Motor neuron (in vitro differentiated cells): ENCODE data around the gene RASL11B. TPM values are rescaled to one million over a fixed set of nuclear protein-coding genes. Genes with fewer than 3 reads are reported as not detected.
"Not testable (repeated sequence)": the region's sequence is repeated elsewhere in the genome, so short reads cannot be mapped to it uniquely, and the experiment has no call there.

Experiments
- ATAC-seq, 8 experiments: fragments of 200-7000 bp; cut with Tn5 transposase; replicated peaks in 6 of 8; 2 replicates each; pipeline ENCODE4 v1.8.0; 2021; ENCODE audit warnings: mild to moderate bottlenecking in 8 of 8, moderate library complexity in 8 of 8
- H3K27ac ChIP-seq, 2 donors: fragments of 250-450 bp; sonication (Bioruptor Pico); 2 replicates each; pipeline ENCODE4 v1.9.0; 2021; ENCODE audit warnings: antibody characterized with exemption in 2 of 2, mild to moderate bottlenecking in 2 of 2, moderate library complexity in 1 of 2
- H3K4me1 ChIP-seq, 2 donors: fragments of 250-450 bp; sonication (Bioruptor Pico); replicated peaks in 1 of 2; 2 replicates each; pipeline ENCODE4 v1.6.1; 2021; ENCODE audit warnings: antibody characterized with exemption in 2 of 2, mild to moderate bottlenecking in 2 of 2, moderate library complexity in 1 of 2
- H3K4me3 ChIP-seq, 5 donors: fragments of 250-450 bp; sonication (Bioruptor Pico); 2 replicates each; pipeline ENCODE4 v1.9.0; 2021; ENCODE audit warnings: antibody characterized with exemption in 5 of 5, mild to moderate bottlenecking in 5 of 5, moderate library complexity in 4 of 5
- WGBS, 10 experiments: fragments of 450-650 bp; shearing (Covaris generic); methylation state at CpG; one replicate each; pipeline ENCODE4 v1.0.0; 2022; 5-methylcytosine and 5-hydroxymethylcytosine counted together
- in situ Hi-C, 9 experiments: fragments of 400-800 bp; cut with MboI; loops; one replicate each; pipeline ENCODE4 v1.15.0; 2021; ENCODE audit warnings: low sequenced_read_pairs in 9 of 9, low pct_unique_long_range_greater_than_20kb in 2 of 9; ENCODE audit not compliant: unreplicated experiment in 9 of 9
- total RNA-seq, 8 experiments: library from RNA; unstranded; fragments of 300-600 nt; gene quantifications; 2 replicates each; pipeline versions ENCODE4 v1.2.3 to v1.2.4, GENCODE V29; 2022

Gene RASL11B
- 10 to 100 TPM in 2 of 8 experiments, 1 to 10 TPM in 5, under 1 TPM in 1; 0.41 to 17.7 (median 2.5) TPM for total RNA-seq

DNA sequence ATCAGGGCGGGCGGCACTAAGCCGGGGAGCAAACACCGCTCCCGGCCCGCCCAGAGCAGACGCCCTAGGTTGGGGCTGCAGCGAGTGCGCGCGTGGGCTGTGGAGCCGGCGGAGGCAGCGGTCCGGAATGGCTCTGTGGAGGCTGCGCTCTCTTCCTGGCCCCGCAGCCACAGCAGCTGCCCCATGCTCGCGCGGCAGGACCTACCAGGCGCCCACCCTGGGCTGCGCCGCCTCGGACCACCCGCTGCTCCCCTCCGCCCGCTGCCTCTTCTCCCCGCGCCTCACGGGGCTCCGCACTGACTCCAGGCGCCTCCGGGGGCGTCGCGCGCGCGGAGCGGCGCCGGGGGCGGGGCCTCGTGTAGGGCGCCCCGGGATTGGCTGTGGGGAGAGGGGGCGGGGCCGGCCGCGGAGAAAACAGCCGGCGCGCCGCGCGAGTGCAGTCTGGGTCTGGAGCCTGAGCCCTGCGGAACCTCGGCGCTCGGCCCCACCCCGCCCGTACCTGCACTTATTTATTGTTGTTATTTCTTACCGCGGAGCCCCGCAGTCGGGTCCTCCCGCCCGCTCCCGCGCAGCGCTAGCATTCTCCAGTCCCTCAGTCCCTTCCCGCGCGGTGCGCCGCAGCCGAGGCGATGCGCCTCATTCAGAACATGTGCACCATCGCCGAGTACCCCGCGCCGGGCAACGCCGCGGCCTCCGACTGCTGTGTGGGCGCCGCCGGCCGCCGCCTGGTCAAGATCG, at the start of gene RASL11B:
Gene RASL11B (plus strand): TSS at position 439 of the 738 bp plus-strand sequence. CDS start 191 bp downstream, at position 630.
- H3K4me1 ChIP-seq, result peaks cover 0 to 10% of the 10 kb centered on the region in 2 donors
- in situ Hi-C loops, result no loop called here
- WGBS, 10 experiments, result 0% methylated on average over 1 to 10 of the region's 94 CpGs; no CpG with 5 or more reads in 5 of the 10 experiments
- peak within 1 kb of the TSS; percentile 43 to 73 (median 58) for H3K4me3 ChIP-seq
- ATAC-seq, result peak; percentile 96 to 98 (median 96)
- no peak within 1 kb of the TSS for H3K27ac ChIP-seq

DNA sequence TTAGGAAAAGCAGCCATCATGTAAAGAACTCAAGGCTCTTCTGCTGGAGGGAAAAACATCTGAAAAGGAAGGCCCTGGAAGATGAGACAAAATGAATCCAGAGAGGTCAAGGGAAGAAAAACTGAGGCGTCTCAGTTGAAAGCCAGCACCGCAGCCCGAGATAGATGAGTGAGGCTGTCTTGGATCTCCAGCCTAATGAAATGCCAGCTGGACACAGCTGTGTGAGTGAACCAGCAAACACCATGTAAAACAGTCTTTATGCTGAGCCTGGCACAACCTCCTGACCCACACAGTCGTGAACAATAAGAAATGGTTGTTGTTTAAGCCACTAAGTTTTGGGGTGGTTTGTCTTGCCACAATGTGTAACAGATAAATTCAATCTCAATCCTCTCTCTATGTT, 48.6 kb upstream of the RASL11B start:
- ATAC-seq, result no peak

GRCh38 chr4:52822583-52822971, 39.5 kb upstream of the RASL11B start:
- in situ Hi-C loops, result no loop called here
- ATAC-seq, result peak in 2 of 8 experiments; percentile 90 to 96
- WGBS, 10 experiments, result 0 to 94% (median 10%) methylated on average over 1 to 2 of the region's 2 CpGs; no CpG with 5 or more reads in 3 of the 10 experiments

More for the DNA sequence above, 48.6 kb upstream of the RASL11B start:
- no peaks in the 10 kb centered on the region for H3K4me1 ChIP-seq
- WGBS, 10 experiments, result 17 to 100% (median 86%) methylated on average over 1 to 4 of the region's 4 CpGs; no CpG with 5 or more reads in 2 of the 10 experiments
- H3K27ac ChIP-seq, result no peak overlapping the region
- no peak overlapping the region for H3K4me3 ChIP-seq
- in situ Hi-C loops, result no loop called here

GRCh38 chr4:52822972-52823701, 39.0 kb upstream of the RASL11B start:
- Histone ChIP-seq H3K4me1 (no peaks in the 10 kb centered on the region), H3K4me3 (no peak overlapping the region), H3K27ac (no peak overlapping the region)
- ATAC-seq, result peak in 2 of 8 experiments; percentile 46 to 58
- in situ Hi-C loops, result no loop called here
- whole genome bisulfite sequencing, 10 experiments, result 0 to 100% (median 70%) methylated on average over 1 to 4 of the region's 5 CpGs; no CpG with 5 or more reads in 1 of the 10 experiments

More at GRCh38 chr4:52822583-52822971, 39.5 kb upstream of the RASL11B start:
- no peak overlapping the region for H3K4me3 ChIP-seq
- H3K4me1 ChIP-seq, result no peaks in the 10 kb centered on the region
- H3K27ac ChIP-seq, result no peak overlapping the region

GRCh38 chr4:52823702-52824092, 38.4 kb upstream of the RASL11B start:
- in situ Hi-C loops, result no loop called here
- Histone ChIP-seq H3K27ac (no peak overlapping the region), H3K4me1 (no peaks in the 10 kb centered on the region), H3K4me3 (no peak overlapping the region)
- ATAC-seq, result no peak
- 20 to 80% (median 71%) methylated on average over 1 of the region's 1 CpG; no CpG with 5 or more reads in 5 of the 10 experiments for WGBS, 10 experiments

GRCh38 chr4:52824270-52824602, 37.9 kb upstream of the RASL11B start:
- H3K27ac ChIP-seq, result no peak overlapping the region
- in situ Hi-C loops, result no loop called here

GRCh38 chr4:52824603-52825459, 37.3 kb upstream of the RASL11B start:
- Histone ChIP-seq H3K4me1 (no peaks in the 10 kb centered on the region), H3K4me3 (no peak overlapping the region), H3K27ac (no peak overlapping the region)
- peak in 3 of 8 experiments; percentile 23 to 72 (median 50) for ATAC-seq
- WGBS, 10 experiments, result 40 to 92% (median 49%) methylated on average over 1 to 6 of the region's 12 CpGs; no CpG with 5 or more reads in 2 of the 10 experiments
- in situ Hi-C loops, result no loop called here

More at GRCh38 chr4:52824270-52824602, 37.9 kb upstream of the RASL11B start:
- H3K4me1 ChIP-seq, result no peaks in the 10 kb centered on the region
- ATAC-seq, result no peak
- WGBS, 10 experiments, result 90 to 100% (median 93%) methylated on average over 2 to 4 of the region's 6 CpGs; no CpG with 5 or more reads in 6 of the 10 experiments
- H3K4me3 ChIP-seq, result no peak overlapping the region

DNA sequence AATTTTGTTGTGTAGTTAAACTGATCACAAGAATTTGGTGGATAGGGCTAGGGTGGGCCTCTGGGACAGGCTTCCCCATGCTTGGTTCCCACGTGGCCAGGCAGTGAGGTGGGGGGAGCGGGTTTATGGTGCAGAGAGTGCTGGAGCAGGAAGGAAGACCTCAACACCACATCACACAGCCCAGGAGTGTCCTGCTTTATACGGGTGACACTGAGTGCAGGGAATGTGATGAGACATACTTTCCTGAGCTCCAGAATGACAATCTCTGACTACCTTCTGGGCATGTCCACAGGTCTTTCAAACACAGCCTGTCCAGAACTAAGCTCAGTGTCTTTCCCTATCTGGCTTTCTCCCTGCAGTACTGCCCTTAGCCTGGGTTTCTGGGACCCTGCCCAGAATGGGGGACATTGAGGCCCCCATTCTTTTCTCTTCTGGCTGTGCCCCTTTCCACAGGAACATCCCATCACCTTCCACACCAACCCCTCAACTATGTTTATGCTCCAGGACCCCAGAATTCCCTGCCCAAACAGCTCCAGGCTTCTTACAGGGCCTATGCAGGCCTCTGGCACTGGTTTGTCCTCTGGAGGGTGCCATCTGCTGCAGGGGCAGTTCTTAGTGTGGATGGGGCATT, 36.5 kb upstream of the RASL11B start:
- Histone ChIP-seq H3K4me3 (no peak overlapping the region), H3K27ac (no peak overlapping the region), H3K4me1 (no peaks in the 10 kb centered on the region)
- no peak for ATAC-seq
- in situ Hi-C loops, result no loop called here
- WGBS, 10 experiments, result 17 to 70% (median 30%) methylated on average over 1 to 2 of the region's 3 CpGs; no CpG with 5 or more reads in 6 of the 10 experiments

GRCh38 chr4:52833941-52834525, 28.1 kb upstream of the RASL11B start:
- in situ Hi-C loops, result no loop called here
- Histone ChIP-seq H3K27ac (no peak overlapping the region), H3K4me1 (no peaks in the 10 kb centered on the region), H3K4me3 (no peak overlapping the region)
- WGBS, 10 experiments, result 40 to 91% (median 72%) methylated on average over 1 to 3 of the region's 3 CpGs; no CpG with 5 or more reads in 5 of the 10 experiments
- ATAC-seq, result peak in 1 of 8 experiments; percentile 34

DNA sequence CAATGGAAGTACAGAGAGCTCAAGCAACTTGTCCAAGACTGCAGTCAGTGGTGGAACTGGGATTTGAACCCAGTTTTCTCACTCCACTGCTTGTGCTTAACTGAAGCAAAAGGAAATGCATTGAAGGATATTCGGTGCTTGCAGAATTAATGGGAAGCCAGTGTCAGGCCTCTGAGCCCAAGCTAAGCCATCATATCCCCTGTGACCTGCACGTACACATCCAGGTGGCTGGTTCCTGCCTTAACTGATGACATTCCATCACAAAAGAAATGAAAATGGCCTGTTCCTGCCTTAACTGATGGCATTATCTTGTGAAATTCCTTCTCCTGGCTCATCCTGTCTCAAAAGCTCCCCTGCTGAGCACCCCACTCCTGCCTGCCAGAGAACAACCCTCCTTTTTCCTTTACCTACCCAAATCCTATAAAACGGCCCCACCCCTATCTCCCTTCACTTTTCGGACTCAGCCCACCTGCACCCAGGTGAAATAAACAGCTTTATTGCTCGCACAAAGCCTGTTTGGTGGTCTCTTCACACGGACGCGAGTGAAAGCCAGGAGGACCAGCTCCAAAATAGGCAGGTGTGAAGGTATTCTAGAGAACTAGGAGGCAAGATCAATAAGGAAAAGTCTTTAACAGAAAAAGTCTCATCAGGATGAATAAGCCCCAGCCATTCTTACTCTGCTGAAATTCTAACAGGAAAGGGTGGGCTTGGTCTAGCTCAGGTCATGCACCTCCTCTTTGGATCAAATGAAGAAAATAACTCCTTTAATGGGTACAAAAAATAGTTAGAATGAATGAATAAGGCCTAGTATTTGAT, 27.3 kb upstream of the RASL11B start:
- in situ Hi-C loops, H3K27ac ChIP-seq, H3K4me3 ChIP-seq, ATAC-seq, H3K4me1 ChIP-seq: not testable (repeated sequence)
- 40 to 80% (median 71%) methylated on average over 1 to 5 of the region's 8 CpGs; no CpG with 5 or more reads in 4 of the 10 experiments for WGBS, 10 experiments

DNA sequence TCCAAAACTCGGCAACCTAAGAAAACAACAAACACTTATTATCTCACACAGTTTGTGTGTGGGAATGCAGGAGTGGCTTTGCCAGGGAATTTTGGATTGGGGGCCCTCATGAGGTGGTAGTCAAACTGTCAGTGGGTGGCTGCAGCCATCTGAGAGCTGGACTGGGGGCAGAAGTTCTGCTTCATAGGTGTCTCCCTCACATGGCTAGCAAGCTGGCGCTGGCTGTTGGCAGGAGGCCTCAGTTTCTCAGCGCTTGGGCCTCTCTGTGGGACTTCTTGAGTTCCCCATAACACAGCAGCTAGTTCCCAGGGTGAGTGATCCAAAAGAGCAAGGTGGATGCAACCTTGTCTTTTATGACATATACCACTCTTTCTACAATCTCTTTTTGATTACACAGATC, 26.0 kb upstream of the RASL11B start:
- WGBS, 10 experiments, result 0 to 94% (median 78%) methylated on average over 1 to 3 of the region's 3 CpGs; no CpG with 5 or more reads in 3 of the 10 experiments
- Histone ChIP-seq H3K27ac (no peak overlapping the region), H3K4me1 (no peaks in the 10 kb centered on the region), H3K4me3 (no peak overlapping the region)
- in situ Hi-C loops, result no loop called here
- ATAC-seq, result no peak
